HepG2 (cell line): ENCODE data around the gene EIF4G3. TPM values are rescaled to one million over a fixed set of nuclear protein-coding genes. Genes with fewer than 3 reads are reported as not detected.

Source experiments
- ATAC-seq: fragments of 200-7000 bp; cut with Tn5 transposase; 3 replicates; pipeline ENCODE4 v1.9.1; 2020; ENCODE audit warnings: mild to moderate bottlenecking, moderate library complexity
- BruUV-seq: library from RNA; stranded (reverse); fragments of 400-500 nt; replicated peaks from 2 replicates; lab custom pipeline; 2021; lab: Mats Ljungman, UMichigan
- CTCF ChIA-PET: fragments of 300-600 bp; formaldehyde crosslinking; extraction: SDS; loops from one replicate; lab custom pipeline; 2021; ENCODE audit warnings: low total read pairs, inconsistent platforms, low intra/inter-chr PET ratio; lab: Yijun Ruan, JAX
- POLR2A ChIA-PET: fragments of 350-600 bp; sonication (Branson Sonifier 250); formaldehyde crosslinking; loops from one replicate; lab custom pipeline; 2020; ENCODE audit warnings: antibody characterized with exemption, inconsistent platforms; lab: Yijun Ruan, JAX
- DNase-seq: peaks from one replicate; pipeline ENCODE4 v3.0.0-alpha.2; 2015; ENCODE audit warnings: low spot score
- FAIRE-seq: peaks from 3 replicates; lab custom pipeline; 2011; peaks lifted over from hg19 to GRCh38; lab: Jason Lieb, UNC
- H2AFZ ChIP-seq: one replicate; pipeline ENCODE4 v1.6.1; 2011; ENCODE audit warnings: low read length, inconsistent platforms
- H3K27ac ChIP-seq: fragments of 300-600 bp; 3 replicates; pipeline ENCODE4 v1.8.0; 2011; ENCODE audit warnings: mixed run types, mild to moderate bottlenecking, mixed read lengths, low read length, inconsistent platforms; ENCODE audit not compliant: insufficient read depth; ENCODE audit errors: extremely low read length
- H3K27me3 ChIP-seq, 2 experiments: fragments of 200-600 bp in 1 of 2; 2 replicates in 1 of 2; 3 replicates in 1 of 2; pipeline versions ENCODE4 v1.6.0 to v1.8.0; 2011; ENCODE audit warnings: low read length in 2 of 2, mild to moderate bottlenecking in 2 of 2, moderate library complexity in 2 of 2, inconsistent platforms in 1 of 2; ENCODE audit not compliant: insufficient read depth in 2 of 2, control insufficient read depth in 1 of 2
- H3K36me3 ChIP-seq, 2 experiments: fragments of 200-600 bp in 1 of 2; replicated peaks in 1 of 2; 2 replicates in 1 of 2; 3 replicates in 1 of 2; pipeline versions ENCODE4 v1.5.1 to v1.8.0; 2011; ENCODE audit warnings: low read length in 2 of 2, inconsistent platforms in 1 of 2; ENCODE audit not compliant: insufficient read depth in 2 of 2, control insufficient read depth in 1 of 2
- H3K4me1 ChIP-seq: 2 replicates; pipeline ENCODE4 v1.5.1; 2012; ENCODE audit warnings: low read length, inconsistent platforms; ENCODE audit not compliant: insufficient read depth
- H3K4me2 ChIP-seq: 2 replicates; pipeline ENCODE4 v1.6.0; 2011; ENCODE audit warnings: low read depth, low read length, inconsistent platforms
- H3K4me3 ChIP-seq, 3 experiments: fragments of 200-600 bp in 1 of 3; sonication (generic), shearing (Covaris generic) in 1 of 3; replicated peaks in 1 of 3; 2 replicates each; pipeline ENCODE4 v1.5.1; 2011 to 2016; ENCODE audit warnings: low read length in 3 of 3, inconsistent platforms in 2 of 3, low read depth in 2 of 3, mild to moderate bottlenecking in 2 of 3, control low read depth in 1 of 3, mixed read lengths in 1 of 3; ENCODE audit not compliant: insufficient read depth in 1 of 3
- H3K79me2 ChIP-seq: one replicate; pipeline ENCODE4 v1.6.1; 2011; ENCODE audit warnings: low read length, inconsistent platforms; ENCODE audit not compliant: insufficient read depth
- H3K9ac ChIP-seq: 2 replicates; pipeline ENCODE4 v1.6.0; 2011; ENCODE audit warnings: mild to moderate bottlenecking, low read depth, low read length, inconsistent platforms; ENCODE audit not compliant: insufficient read depth
- H3K9me3 ChIP-seq: 2 replicates; pipeline ENCODE4 v1.5.1; 2012; ENCODE audit warnings: mild to moderate bottlenecking, low read length
- H4K20me1 ChIP-seq: 2 replicates; pipeline ENCODE4 v1.6.0; 2011; ENCODE audit warnings: inconsistent platforms, mild to moderate bottlenecking, low read length, moderate library complexity; ENCODE audit not compliant: insufficient read depth
- BCLAF1 ChIP-seq: fragments of 450-650 bp; IDR thresholded peaks from 2 replicates; pipeline ENCODE4 v1.6.1; 2017; ENCODE audit warnings: mild to moderate bottlenecking
- GLMP ChIP-seq: sonication (generic); formaldehyde crosslinking; IDR thresholded peaks from 2 replicates; pipeline ENCODE4 v1.9.0; 2021; ENCODE audit warnings: missing genetic modification reagents, mild to moderate bottlenecking, borderline replicate concordance
- HDAC2 ChIP-seq: sonication (generic); formaldehyde crosslinking; IDR thresholded peaks from 2 replicates; pipeline ENCODE4 v1.4.0; 2020; ENCODE audit warnings: missing genetic modification reagents
- HIVEP1 ChIP-seq: sonication (generic); formaldehyde crosslinking; IDR thresholded peaks from 2 replicates; pipeline ENCODE4 v1.4.0; 2020; ENCODE audit warnings: mild to moderate bottlenecking, missing genetic modification reagents
- KAT8 ChIP-seq: IDR thresholded peaks from 2 replicates; pipeline ENCODE4 v1.6.1; 2016; ENCODE audit warnings: missing genetic modification reagents, missing compliant biosample characterization
- KLF16 ChIP-seq, 2 experiments: sonication (generic) in 1 of 2; formaldehyde crosslinking in 1 of 2; IDR thresholded peaks; 2 replicates each; pipeline versions ENCODE4 v1.6.1 to v1.8.0; 2016 to 2023; ENCODE audit warnings: missing genetic modification reagents in 2 of 2, missing compliant biosample characterization in 1 of 2
- MEIS1 ChIP-seq: sonication (generic); formaldehyde crosslinking; IDR thresholded peaks from 2 replicates; pipeline ENCODE4 v1.9.0; 2021; ENCODE audit warnings: mild to moderate bottlenecking, missing genetic modification reagents, moderate library complexity, borderline replicate concordance
- MIXL1 ChIP-seq: IDR thresholded peaks from 2 replicates; pipeline ENCODE4 v1.6.1; 2016
- MXD1 ChIP-seq: sonication (generic); formaldehyde crosslinking; IDR thresholded peaks from 2 replicates; pipeline ENCODE4 v1.4.0; 2020; ENCODE audit warnings: mild to moderate bottlenecking, missing genetic modification reagents
- NCOR1 ChIP-seq: fragments of 200-600 bp; sonication (generic); IDR thresholded peaks from 2 replicates; pipeline ENCODE4 v1.7.0; 2017; ENCODE audit warnings: antibody characterized with exemption, low read length, borderline replicate concordance
- SPEN ChIP-seq: sonication (generic); formaldehyde crosslinking; IDR thresholded peaks from 2 replicates; pipeline ENCODE4 v1.5.1; 2020; ENCODE audit warnings: low read depth, mild to moderate bottlenecking, missing genetic modification reagents
- YEATS2 ChIP-seq: sonication (generic); formaldehyde crosslinking; IDR thresholded peaks from 2 replicates; pipeline ENCODE4 v1.4.0; 2020; ENCODE audit warnings: missing genetic modification reagents, borderline replicate concordance
- ZNF343 ChIP-seq: sonication (generic); formaldehyde crosslinking; IDR thresholded peaks from 2 replicates; pipeline ENCODE4 v1.4.0; 2020; ENCODE audit warnings: mild to moderate bottlenecking, missing genetic modification reagents
- ZNF441 ChIP-seq: sonication (generic); formaldehyde crosslinking; IDR thresholded peaks from 2 replicates; pipeline ENCODE4 v1.7.0; 2021; ENCODE audit warnings: missing genetic modification reagents, borderline replicate concordance
- ZNF563 ChIP-seq: sonication (generic); formaldehyde crosslinking; IDR thresholded peaks from 2 replicates; pipeline ENCODE4 v1.8.0; 2022; ENCODE audit warnings: mild to moderate bottlenecking, moderate library complexity, missing genetic modification reagents
- ZNF7 ChIP-seq: IDR thresholded peaks from 2 replicates; pipeline ENCODE4 v1.6.1; 2016; ENCODE audit warnings: missing biosample characterization, missing genetic modification reagents
- ZNF781 ChIP-seq: sonication (generic); formaldehyde crosslinking; IDR thresholded peaks from 2 replicates; pipeline ENCODE4 v1.5.1; 2020; ENCODE audit warnings: borderline replicate concordance, mild to moderate bottlenecking, missing genetic modification reagents; ENCODE audit errors: not compliant biosample characterization
- in situ Hi-C: cut with HindIII; loops from 2 replicates; pipeline ENCODE4 v1.10.0; 2017; ENCODE audit warnings: low pct_unique_long_range_greater_than_20kb; ENCODE audit not compliant: extremely low pct_ligation_motif_present
- intact Hi-C: fragments of 100-400 bp; cut with micrococcal nuclease; formaldehyde crosslinking; loops from one replicate; pipeline ENCODE4 v1.10.0; 2022; ENCODE audit not compliant: unreplicated experiment
- polyA plus RNA-seq, 8 experiments: library from polyadenylated mRNA; depleted of rRNA in 3 of 8; stranded (reverse) in 7 of 8; unstranded in 1 of 8; fragments of >200 nt; fragmentation: Illumina TruSeq in 4 of 8; extraction: Trizol in 4 of 8; gene quantifications; 2 replicates each; pipeline versions ENCODE4 v1.2.1 to v1.2.3, GENCODE V29; 2011 to 2016; ENCODE audit warnings: low read depth in 4 of 8, missing spikeins in 1 of 8, mixed read lengths in 1 of 8; ENCODE audit not compliant: insufficient read depth in 1 of 8
- total RNA-seq, 5 experiments: library from RNA; depleted of rRNA; stranded (reverse); fragments of >200 nt; fragmentation: Illumina TruSeq; extraction: Trizol; gene quantifications; 2 replicates each; pipeline ENCODE4 v1.2.3, GENCODE V29; 2016; ENCODE audit warnings: low read depth in 1 of 5
- TF ChIP-seq, protein P1 (sequence below): sonication (generic); formaldehyde crosslinking; IDR thresholded peaks from 2 replicates; pipeline ENCODE4 v1.4.0; 2020; ENCODE audit warnings: low read depth, mild to moderate bottlenecking, missing genetic modification reagents
- TF ChIP-seq, protein P2 (sequence below): sonication (generic); formaldehyde crosslinking; IDR thresholded peaks from 2 replicates; pipeline ENCODE4 v1.4.0; 2020; ENCODE audit warnings: missing genetic modification reagents

EIF4G3 gene
- total and polyA plus RNA-seq, 2 of the 13 experiments (the other 11 are each of a cell fraction or from before 2014, with no cell fraction given): 22.2 to 27.6 TPM

DNA sequence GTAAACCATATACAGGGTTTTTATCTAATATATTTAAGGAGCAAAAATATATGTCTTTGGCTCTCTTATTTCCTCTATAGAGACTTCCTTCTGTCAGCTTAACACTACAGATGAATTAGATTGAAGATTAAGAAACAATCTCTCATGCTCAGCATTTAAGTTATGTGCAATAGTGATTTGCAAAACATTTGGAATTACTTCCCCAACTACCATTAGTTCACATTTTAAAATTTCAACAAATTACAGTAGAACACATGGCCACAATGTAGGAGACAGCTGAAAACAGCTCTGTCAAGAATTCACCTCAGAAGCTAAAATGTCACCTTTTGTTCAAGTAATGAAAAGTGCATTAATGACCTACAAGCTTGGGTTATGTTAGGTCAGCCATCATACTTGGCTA, 177.9 kb downstream of the EIF4G3 start:
- no peak for FAIRE-seq
- Histone ChIP-seq H3K9me3 (no peaks in the 10 kb centered on the region), H3K36me3 (peaks cover 2 to 3% of the 10 kb centered on the region in 2 experiments; a peak in 1 of 5 replicates), H3K27ac (no peak overlapping the region), H3K9ac (no peak overlapping the region), H3K4me3 (no peak overlapping the region), H3K4me1 (peaks cover 12% of the 10 kb centered on the region), H3K79me2 (no peaks in the 10 kb centered on the region), H4K20me1 (no peaks in the 10 kb centered on the region), H2AFZ (no peak overlapping the region), H3K4me2 (no peak overlapping the region), H3K27me3 (no peaks in the 10 kb centered on the region)
- TF ChIP-seq ZNF343 (CRISPR knock-in tag) (no peak), KLF16 (CRISPR knock-in tag; IDR thresholded peaks at IDR 0.05) (no peak), ZNF441 (no peak), BCLAF1 (no peak), ZNF563 (CRISPR knock-in tag) (no peak), NCOR1 (no peak), KAT8 (CRISPR knock-in tag) (no peak), SPEN (CRISPR knock-in tag) (no peak), HIVEP1 (no peak), ZNF781 (CRISPR knock-in tag) (no peak), MIXL1 (CRISPR knock-in tag) (no peak), GLMP (CRISPR knock-in tag) (no peak), MEIS1 (CRISPR knock-in tag) (no peak), MXD1 (CRISPR knock-in tag) (no peak), HDAC2 (no peak), YEATS2 (CRISPR knock-in tag) (no peak), ZNF7 (no peak)
- TF ChIP-seq, protein P1, sequence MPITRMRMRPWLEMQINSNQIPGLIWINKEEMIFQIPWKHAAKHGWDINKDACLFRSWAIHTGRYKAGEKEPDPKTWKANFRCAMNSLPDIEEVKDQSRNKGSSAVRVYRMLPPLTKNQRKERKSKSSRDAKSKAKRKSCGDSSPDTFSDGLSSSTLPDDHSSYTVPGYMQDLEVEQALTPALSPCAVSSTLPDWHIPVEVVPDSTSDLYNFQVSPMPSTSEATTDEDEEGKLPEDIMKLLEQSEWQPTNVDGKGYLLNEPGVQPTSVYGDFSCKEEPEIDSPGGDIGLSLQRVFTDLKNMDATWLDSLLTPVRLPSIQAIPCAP (CRISPR knock-in tag): no peak
- TF ChIP-seq, protein P2, sequence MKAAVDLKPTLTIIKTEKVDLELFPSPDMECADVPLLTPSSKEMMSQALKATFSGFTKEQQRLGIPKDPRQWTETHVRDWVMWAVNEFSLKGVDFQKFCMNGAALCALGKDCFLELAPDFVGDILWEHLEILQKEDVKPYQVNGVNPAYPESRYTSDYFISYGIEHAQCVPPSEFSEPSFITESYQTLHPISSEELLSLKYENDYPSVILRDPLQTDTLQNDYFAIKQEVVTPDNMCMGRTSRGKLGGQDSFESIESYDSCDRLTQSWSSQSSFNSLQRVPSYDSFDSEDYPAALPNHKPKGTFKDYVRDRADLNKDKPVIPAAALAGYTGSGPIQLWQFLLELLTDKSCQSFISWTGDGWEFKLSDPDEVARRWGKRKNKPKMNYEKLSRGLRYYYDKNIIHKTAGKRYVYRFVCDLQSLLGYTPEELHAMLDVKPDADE (CRISPR knock-in tag): no peak
- BruUV-seq: no TSS peak
- ChIA-PET CTCF (no interaction called here), POLR2A (no interaction called here)
- intact Hi-C loops (no loop called here), in situ Hi-C loops (loop anchor here (25.0 kb wide), 1 partner anchor 188 kb away; the partner anchor contains the start of gene EIF4G3)
- ATAC-seq: no peak
- no peak for DNase-seq
